Neural crest cell (in vitro differentiated cells): ENCODE data around the gene TCEA3. TPM values are rescaled to one million over a fixed set of nuclear protein-coding genes. Genes with fewer than 3 reads are reported as not detected.

Experiments
- DNase-seq: peaks from one replicate; pipeline ENCODE4 v3.0.0; 2021; ENCODE audit warnings: low read depth, mixed read lengths, low spot score
- H3K27ac Mint-ChIP-seq: one replicate; pipeline ENCODE4 v1.8.0; 2021; ENCODE audit warnings: mild to moderate bottlenecking, mixed read lengths; ENCODE audit not compliant: unreplicated experiment
- H3K27me3 Mint-ChIP-seq: 2 replicates; pipeline ENCODE4 v1.8.0; 2021; ENCODE audit warnings: low read depth, mild to moderate bottlenecking, mixed read lengths
- H3K36me3 Mint-ChIP-seq: 2 replicates; pipeline ENCODE4 v1.8.0; 2021; ENCODE audit warnings: low read depth, mild to moderate bottlenecking, mixed read lengths
- H3K4me1 Mint-ChIP-seq: 2 replicates; pipeline ENCODE4 v1.8.0; 2021; ENCODE audit warnings: mixed read lengths
- H3K4me3 Mint-ChIP-seq: one replicate; pipeline ENCODE4 v1.8.0; 2021; ENCODE audit warnings: mild to moderate bottlenecking, mixed read lengths
- H3K9me3 Mint-ChIP-seq: 2 replicates; pipeline ENCODE4 v1.8.0; 2021; ENCODE audit warnings: mixed read lengths
- total RNA-seq: library from RNA; stranded (reverse); gene quantifications from 2 replicates; pipeline ENCODE4 v1.2.1, GENCODE V29; 2021
- TF ChIP-seq, protein P1 (sequence below): fragments of 200-600 bp; sonication (generic); conservative IDR thresholded peaks from 2 replicates; pipeline ENCODE4 v1.5.0; 2021; ENCODE audit warnings: antibody characterized with exemption, mild to moderate bottlenecking

Gene TCEA3
- total RNA-seq, 1 donor from 2014 or later, result 1.5 TPM

DNA sequence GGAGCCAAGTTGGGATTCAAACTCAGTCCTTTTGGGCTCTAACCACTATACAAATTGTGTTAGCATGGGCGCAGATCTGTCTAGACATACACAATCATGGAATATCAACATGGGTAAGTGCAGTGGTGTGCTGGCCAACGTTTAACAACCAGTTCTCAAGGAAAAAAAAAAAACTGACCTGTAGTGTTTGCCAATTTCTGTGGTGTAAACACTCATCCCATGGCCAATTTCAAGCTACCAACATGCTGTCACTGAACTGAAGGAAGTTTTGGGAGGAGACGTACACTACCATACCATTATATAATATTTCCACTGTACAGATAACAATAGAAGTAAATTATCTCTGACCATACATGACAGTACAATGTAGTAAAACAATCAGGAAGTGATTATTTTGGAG, 3.2 kb downstream of the TCEA3 start:
- H3K27me3 Mint-ChIP-seq, result peaks cover 60% of the 10 kb centered on the region
- peaks cover 24% of the 10 kb centered on the region for H3K4me1 Mint-ChIP-seq
- H3K27ac Mint-ChIP-seq, result no peak overlapping the region
- no peak for DNase-seq
- H3K36me3 Mint-ChIP-seq, result peaks cover 6% of the 10 kb centered on the region
- TF ChIP-seq, protein P1, sequence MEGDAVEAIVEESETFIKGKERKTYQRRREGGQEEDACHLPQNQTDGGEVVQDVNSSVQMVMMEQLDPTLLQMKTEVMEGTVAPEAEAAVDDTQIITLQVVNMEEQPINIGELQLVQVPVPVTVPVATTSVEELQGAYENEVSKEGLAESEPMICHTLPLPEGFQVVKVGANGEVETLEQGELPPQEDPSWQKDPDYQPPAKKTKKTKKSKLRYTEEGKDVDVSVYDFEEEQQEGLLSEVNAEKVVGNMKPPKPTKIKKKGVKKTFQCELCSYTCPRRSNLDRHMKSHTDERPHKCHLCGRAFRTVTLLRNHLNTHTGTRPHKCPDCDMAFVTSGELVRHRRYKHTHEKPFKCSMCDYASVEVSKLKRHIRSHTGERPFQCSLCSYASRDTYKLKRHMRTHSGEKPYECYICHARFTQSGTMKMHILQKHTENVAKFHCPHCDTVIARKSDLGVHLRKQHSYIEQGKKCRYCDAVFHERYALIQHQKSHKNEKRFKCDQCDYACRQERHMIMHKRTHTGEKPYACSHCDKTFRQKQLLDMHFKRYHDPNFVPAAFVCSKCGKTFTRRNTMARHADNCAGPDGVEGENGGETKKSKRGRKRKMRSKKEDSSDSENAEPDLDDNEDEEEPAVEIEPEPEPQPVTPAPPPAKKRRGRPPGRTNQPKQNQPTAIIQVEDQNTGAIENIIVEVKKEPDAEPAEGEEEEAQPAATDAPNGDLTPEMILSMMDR, result no peak
- no peaks in the 10 kb centered on the region for H3K9me3 Mint-ChIP-seq
- no peak overlapping the region for H3K4me3 Mint-ChIP-seq

DNA sequence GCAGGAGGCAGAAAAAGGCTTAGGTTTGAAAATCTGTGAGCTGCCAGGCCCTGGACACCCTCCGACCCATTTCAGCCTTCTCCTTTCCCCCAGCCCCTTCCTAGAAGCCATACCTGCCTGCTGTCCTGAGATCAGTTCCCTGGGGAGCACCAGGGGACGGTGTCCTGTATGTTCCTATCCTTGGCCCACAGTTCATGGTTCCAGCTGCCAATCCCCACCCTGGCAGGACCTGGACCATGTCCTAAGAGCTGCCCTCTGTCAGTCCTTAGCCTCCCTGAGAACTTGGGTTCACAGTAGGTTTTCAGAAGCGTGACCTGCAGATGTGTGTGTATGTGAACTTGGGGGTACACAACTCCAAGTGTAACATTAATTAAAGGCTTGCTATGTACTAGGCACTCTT, 3.8 kb downstream of the TCEA3 start:
- Mint-ChIP-seq H3K27me3 (peaks cover 55% of the 10 kb centered on the region), H3K4me3 (no peak overlapping the region), H3K27ac (no peak overlapping the region), H3K4me1 (peaks cover 24% of the 10 kb centered on the region), H3K9me3 (no peaks in the 10 kb centered on the region), H3K36me3 (peaks cover under 1% of the 10 kb centered on the region)
- no peak for DNase-seq
- TF ChIP-seq, protein P1, result no peak

DNA sequence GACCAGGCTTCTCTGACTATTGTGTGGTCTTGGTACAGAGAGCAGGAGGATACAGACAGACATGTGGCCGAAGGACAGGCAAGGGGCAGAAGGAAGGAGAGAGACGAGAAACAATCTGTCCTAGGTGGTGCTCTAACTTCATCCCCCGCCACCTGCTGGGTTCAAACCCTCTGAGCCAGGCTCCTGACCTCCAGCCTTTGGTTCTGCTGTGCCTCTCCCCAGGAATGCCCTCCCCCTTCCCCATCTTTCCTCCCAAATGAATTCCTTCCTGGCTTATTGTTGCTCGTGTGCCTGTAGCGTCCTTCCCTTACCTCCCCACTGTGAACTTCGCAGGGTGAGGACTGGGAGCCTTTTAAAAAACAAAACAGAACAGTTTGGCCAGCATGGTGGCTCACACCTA, 5.4 kb downstream of the TCEA3 start:
- no peak for DNase-seq
- peaks cover 24% of the 10 kb centered on the region for H3K4me1 Mint-ChIP-seq

DNA sequence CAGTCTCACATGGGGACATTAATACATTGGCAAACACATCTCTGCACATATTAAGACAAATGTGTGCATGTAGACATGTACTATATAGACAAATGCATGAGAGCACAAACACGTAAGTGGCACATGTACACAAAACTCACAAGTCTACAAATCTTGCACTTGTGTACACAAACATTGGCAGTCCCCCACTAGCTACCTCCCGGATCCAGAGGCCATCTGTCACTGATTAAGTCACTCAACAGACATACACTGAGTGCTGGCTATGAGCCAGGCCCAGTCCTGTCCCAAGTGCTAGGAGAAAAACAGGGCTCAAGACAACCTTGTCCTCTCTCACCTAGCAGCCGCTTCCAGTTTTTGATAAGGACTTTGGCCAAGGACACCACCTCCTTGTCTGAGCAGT, 7.0 kb downstream of the TCEA3 start:
- Mint-ChIP-seq H3K9me3 (no peaks in the 10 kb centered on the region), H3K27me3 (peaks cover 23% of the 10 kb centered on the region), H3K4me1 (peaks cover 17% of the 10 kb centered on the region), H3K4me3 (no peak overlapping the region), H3K27ac (no peak overlapping the region), H3K36me3 (no peaks in the 10 kb centered on the region)
- TF ChIP-seq, protein P1, result no peak
- DNase-seq, result no peak

More for the DNA sequence above, 5.4 kb downstream of the TCEA3 start:
- no peak overlapping the region for H3K4me3 Mint-ChIP-seq
- H3K27me3 Mint-ChIP-seq, result peaks cover 39% of the 10 kb centered on the region
- TF ChIP-seq, protein P1, result no peak
- H3K9me3 Mint-ChIP-seq, result no peaks in the 10 kb centered on the region
- no peaks in the 10 kb centered on the region for H3K36me3 Mint-ChIP-seq
- H3K27ac Mint-ChIP-seq, result no peak overlapping the region

DNA sequence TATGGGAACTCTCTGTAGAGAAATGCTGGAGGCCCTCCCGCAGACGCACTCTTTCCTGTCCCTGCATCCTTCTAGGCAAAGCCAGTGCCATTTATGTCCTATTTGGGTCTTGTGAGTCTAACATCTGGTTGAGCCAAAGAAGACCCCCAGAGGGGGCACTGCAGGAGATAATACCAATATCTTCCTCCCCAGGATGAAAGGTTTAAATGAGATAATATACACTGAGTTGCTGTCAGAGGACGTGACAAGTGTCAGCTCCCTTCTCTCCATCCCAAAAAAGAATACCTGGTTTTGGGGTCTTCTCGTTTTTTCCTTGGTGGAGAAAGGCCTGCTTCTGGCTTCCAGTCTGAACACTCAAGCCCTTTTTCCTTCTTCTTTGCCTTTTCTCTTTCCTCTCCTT, 7.6 kb downstream of the TCEA3 start:
- Mint-ChIP-seq H3K9me3 (no peaks in the 10 kb centered on the region), H3K27ac (no peak overlapping the region), H3K27me3 (peaks cover 17% of the 10 kb centered on the region), H3K4me3 (no peak overlapping the region), H3K4me1 (peaks cover 14% of the 10 kb centered on the region), H3K36me3 (no peaks in the 10 kb centered on the region)
- TF ChIP-seq, protein P1, result no peak
- no peak for DNase-seq
